NK-92 (cell line): ENCODE results near the gene LNP1.
"Not testable (repeated sequence)": the region's sequence is repeated elsewhere in the genome, so short reads cannot be mapped to it uniquely, and the experiment has no call there.

ENCODE experiments used
- DNase-seq: peaks from one replicate; lab custom pipeline; 2025; ENCODE audit not compliant: unreplicated experiment; lab: John Stamatoyannopoulos, UW

LNP1 gene

DNA sequence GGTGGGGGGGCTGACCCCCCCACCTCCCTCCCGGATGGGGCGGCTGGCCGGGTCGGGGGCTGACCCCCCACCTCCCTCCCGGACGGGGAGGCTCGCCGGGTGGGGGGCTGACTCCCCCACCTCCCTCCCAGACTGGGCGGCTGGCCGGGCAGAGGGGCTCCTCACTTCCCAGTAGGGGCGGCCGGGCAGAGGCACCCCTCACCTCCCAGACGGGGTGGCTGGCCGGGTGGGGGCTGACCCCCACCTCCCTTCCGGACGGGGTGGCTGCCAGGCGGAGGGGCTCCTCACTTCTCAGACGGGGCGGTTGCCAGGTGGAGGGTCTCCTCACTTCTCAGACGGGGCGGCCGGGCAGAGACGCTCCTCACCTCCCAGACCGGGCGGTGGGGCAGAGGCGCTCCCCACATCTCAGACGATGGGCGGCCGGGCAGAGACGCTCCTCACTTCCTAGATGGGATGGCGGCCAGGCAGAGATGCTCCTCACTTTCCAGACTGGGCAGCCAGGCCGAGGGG, 76.6 kb downstream of the LNP1 start:
- DNase-seq = not testable (repeated sequence)

DNA sequence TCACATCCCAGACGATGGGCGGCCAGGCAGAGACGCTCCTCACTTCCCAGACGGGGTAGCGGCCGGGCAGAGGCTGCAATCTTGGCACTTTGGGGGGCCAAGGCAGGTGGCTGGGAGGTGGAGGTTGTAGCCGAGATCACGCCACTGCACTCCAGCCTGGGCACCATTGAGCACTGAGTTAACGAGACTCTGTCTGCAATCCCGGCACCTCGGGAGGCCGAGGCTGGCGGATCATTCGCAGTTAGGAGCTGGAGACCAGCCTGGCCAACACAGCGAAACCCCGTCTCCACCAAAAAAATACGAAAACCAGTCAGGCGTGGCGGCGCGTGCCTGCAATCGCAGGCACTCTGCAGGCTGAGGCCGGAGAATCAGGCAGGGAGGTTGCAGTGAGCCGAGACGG, 77.2 kb downstream of the LNP1 start:
- DNase-seq = not testable (repeated sequence)

DNA sequence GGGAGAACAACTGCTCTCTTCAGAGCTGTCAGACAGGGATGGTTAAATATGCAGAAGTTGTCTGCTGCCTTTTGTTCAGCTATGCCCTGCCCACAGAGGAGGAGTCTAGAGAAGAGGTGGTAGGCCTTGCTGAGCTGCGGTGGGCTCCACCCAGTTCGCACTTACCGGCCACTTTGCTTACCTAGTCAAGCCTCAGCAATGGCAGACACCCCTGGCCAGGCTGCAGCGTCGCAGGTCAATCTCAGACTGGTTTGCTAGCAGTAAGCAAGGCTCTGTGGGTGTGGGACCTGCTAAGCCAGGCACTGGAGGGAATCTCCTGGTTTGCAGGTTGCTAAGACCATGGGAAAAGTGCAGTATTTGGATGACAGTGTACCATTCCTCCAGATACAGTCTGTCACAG, 78.7 kb downstream of the LNP1 start:
- DNase-seq = no peak

DNA sequence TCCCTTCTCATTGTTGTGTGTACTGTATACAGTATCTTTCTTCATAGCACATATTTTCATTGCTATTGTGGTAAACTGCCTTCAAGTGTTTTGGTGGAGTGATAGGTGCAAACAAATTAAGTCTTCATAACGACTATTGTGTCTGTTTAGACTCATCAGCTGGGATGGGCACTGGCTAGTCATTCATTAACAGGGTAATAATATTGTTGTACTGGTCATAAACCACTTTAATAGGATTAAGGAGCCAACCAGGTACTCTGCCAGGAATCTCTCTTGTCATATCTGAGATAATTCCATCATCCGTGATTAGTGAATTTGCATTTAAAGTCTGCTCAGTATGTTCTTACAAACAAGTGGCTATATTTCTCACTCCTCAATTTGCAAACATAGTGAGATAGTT, 80.8 kb downstream of the LNP1 start:
- DNase-seq = no peak

DNA sequence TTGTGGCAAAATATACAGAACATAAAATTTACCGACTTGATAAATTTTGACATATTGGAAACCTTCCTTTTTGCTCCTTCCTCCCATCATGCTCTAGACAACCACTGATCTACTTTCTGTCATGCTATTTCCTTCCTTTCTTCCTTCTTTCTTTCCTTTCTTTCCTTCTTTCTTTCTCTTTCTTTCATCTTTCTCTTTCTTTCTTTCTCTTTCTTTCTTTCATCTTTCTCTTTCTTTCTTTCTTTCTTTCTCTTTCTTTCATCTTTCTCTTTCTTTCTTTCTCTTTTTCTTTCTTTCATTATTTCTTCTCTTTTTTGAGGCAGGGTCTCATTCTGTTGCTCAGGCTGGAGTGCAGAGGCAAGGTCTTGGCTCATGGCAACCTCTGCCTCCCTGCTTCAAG, 82.2 kb downstream of the LNP1 start:
- DNase-seq = no peak

DNA sequence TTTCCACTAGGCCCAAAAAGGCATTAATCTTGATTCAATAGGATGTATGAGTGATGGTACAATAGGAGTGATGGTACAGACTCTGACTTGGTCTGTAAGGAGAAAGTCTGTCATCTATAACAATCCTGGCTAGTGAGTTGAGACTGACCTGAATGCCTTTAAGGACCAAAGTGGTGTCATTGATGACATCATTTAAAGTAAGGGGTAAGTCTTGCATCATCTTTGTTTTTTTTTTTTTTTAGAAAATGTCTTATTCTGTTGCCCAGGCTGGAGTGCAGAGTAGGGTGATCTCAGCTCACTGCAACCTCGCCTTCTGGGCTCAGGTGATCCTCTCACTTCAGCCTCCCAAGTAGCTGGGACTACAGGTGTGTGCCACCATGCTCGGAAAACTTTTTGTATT, 85.5 kb downstream of the LNP1 start:
- DNase-seq = no peak

DNA sequence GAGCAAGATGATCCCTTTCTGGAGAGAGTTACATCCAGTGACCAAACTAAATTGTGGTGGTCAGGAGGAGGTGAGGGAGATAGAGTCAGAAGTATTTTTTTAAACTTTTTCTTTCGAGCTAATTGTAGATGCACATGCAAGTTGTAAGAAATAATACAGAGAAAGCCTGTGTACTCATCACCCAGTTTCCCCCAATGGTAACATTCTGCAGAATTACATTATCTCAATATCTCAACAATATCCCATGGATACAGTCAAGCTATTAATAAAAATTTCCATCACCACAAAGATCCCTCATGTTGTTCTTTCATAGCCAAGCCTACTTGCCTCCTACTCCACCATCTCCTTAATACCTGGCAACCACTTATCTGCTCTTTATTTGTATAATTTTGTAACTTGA, 87.8 kb downstream of the LNP1 start:
- no peak for DNase-seq

DNA sequence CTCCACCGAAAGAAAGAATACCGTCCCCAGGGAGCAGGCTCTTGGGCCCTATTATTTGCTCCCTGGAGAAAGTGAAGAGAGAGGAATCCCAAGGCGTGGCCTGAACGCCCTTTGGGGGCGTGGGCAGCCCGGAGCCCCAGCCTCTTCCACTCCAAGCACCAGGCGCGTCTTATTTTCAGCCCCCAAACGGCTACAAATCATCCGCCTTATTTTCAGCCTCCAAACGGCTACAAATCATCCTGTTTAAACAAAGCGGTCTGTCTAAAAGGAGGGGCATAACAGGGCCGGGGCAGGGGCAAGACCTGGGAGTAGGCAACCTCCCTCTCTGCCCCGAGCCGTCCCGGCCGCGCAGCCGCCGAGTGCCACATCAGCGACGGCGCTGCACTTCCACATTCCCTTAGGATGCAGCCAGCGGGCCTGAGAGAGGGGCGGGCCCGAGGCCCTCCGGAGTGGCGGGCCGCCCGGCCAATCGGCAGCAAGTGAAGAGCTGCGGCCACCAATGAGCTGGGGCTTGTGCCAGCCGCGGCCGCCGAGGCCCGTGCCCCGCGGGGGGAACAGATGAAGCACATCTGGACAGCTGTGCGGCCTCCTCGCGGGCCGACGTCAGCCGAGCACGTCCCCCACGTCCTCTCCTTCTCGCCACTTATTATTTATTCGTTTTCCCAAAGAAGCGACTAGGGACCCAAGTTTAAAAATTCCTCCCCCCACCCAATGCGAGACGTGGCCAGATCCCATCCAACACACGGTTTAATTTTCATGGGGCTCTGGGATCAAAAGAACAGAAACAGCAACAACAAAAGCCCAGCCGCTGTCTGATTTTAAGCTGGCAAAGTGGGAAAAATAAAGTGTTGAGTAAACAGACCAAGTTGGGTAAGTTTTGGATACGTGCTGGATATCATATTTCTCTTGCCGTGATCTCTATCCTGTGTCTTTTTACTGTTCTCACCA, 91.0 kb downstream of the LNP1 start, which contains the start of gene TMEM45A:
Gene TMEM45A (plus strand): TSS at position 561 of the 948 bp plus-strand sequence. CDS start 62,593 bp downstream, outside the sequence.
- no peak for DNase-seq

DNA sequence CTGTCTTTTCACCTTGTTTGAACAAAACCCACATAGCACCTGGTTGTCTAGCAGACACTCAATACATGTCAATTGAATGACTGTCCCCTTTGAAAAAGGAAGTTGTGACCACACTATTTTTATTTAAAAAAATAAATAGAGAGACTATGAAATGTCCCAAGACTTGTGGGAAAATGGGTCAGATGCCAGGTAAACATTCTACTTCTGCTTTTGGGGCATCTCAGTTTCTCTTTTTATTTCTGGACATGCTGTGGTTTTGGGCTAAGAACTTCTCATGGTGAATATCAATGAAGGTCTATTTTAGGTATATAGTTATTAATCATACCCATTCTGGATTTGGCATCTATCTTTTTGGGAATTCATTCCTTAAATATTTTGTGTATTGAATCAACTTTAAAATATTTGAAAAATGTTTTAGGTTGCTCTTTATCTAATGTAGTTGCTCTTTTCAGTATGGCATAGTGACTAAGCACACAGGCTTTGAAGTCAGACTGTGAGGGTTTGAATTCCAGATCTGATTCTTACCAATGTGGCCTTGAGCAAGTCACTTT, 95.4 kb downstream of the LNP1 start:
- DNase-seq = no peak

DNA sequence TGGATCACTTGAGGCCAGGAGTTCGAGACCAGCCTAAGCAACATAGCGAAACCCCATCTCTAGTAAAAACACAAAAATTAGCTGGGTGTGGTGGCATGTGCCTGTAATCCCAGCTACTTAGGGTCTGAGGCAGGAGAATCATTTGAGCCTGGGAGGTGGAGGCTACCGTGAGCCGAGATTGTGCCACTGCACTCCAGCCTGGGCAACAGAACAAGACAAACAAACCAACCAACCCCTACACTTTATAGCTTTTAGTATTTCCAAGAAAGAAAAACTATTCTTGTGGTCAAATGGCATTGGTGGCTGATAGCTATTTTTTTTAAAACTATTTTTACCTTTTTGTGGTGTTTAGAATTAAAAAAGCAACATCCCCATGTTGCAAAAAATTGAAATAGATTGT, 98.3 kb downstream of the LNP1 start:
- no peak for DNase-seq

DNA sequence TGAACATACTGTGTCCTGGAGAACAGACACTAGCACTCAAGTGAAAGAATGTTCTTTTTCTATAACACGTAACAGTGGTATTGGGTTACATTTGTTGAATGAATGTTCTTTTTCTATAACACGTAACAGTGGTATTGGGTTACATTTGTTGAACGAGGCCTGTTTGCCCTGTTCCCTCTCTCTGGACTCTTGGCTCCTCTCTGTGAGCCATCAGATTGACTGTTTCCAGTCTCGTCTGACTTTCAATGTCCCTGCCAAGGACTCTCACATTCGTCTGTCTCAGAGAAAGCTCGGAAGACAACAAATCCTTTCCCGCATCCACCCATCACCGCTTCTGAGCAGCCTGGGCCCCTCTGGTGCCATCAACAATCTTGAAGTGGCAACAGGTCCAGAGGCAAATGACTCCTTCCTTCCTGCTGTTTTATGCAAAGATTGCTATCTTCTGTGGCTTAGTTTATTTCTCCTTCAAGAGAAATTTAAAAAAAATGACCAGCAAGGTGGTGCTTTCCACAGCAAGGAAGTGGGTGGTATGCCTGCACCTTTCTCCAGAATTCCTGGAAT, 99.1 kb downstream of the LNP1 start:
- DNase-seq = no peak

DNA sequence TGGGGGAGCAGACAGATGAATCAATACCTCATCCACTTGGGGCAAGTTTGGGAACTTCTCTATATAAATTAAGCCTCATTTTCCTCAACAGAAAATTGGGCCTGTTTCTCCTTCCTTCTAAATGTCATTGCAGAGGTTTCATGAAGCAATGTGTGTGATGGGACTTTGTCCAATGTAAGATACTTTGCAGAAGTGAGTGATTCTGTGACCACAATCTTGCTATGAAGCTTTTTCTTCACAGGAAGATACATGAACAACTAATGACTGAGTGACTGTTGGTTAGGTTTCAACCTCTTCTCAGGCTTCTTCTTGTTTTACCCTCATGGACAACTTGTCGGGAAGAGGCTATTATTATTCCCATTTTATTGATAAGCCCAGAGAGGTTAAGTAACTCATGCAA, 102.1 kb downstream of the LNP1 start:
- DNase-seq = no peak
